Gastroesophageal sphincter (tissue), 4 donors: ENCODE results near the gene BTBD6. TPM values are rescaled to one million over a fixed set of nuclear protein-coding genes. Genes with fewer than 3 reads are reported as not detected.

Experiments used
- ATAC-seq: fragments of 150-250 bp; one replicate; pipeline ENCODE4 v1.9.1; 2016; ENCODE audit warnings: mild to moderate bottlenecking, moderate library complexity
- H3K27ac ChIP-seq, 4 donors: fragments of 200-600 bp; sonication (generic) in 3 of 4; 1 replicate in 3 of 4; 2 replicates in 1 of 4; pipeline ENCODE4 v1.5.1; 2016 to 2019
- H3K27me3 ChIP-seq: fragments of 200-600 bp; sonication (generic); one replicate; pipeline ENCODE4 v1.5.1; 2019
- H3K36me3 ChIP-seq, 2 donors: fragments of 200-600 bp; sonication (generic); one replicate each; pipeline ENCODE4 v1.5.1; 2019; ENCODE audit warnings: control low read depth in 1 of 2
- H3K4me1 ChIP-seq, 3 donors: fragments of 200-600 bp; sonication (generic); 1 replicate in 2 of 3; 2 replicates in 1 of 3; pipeline ENCODE4 v1.5.1; 2016 to 2019; ENCODE audit warnings: control low read depth in 2 of 3
- H3K4me3 ChIP-seq, 2 donors: fragments of 200-600 bp; sonication (generic); one replicate each; pipeline ENCODE4 v1.5.1; 2019; ENCODE audit warnings: mild to moderate bottlenecking in 1 of 2, moderate library complexity in 1 of 2
- H3K9me3 ChIP-seq, 3 donors: fragments of 200-600 bp; sonication (generic); one replicate each; pipeline ENCODE4 v1.5.1; 2017 to 2019; ENCODE audit warnings: control low read depth in 2 of 3
- EP300 ChIP-seq: sonication (generic); formaldehyde crosslinking; IDR thresholded peaks from one replicate; pipeline ENCODE4 v1.6.1; 2017; ENCODE audit warnings: antibody characterized with exemption, mild to moderate bottlenecking
- POLR2A ChIP-seq, 2 donors: fragments of 450-650 bp; IDR thresholded peaks; one replicate each; pipeline ENCODE4 v1.6.1; 2017; ENCODE audit warnings: antibody characterized with exemption in 2 of 2, mild to moderate bottlenecking in 2 of 2, moderate library complexity in 1 of 2
- POLR2AphosphoS5 ChIP-seq: sonication (generic); formaldehyde crosslinking; IDR thresholded peaks from one replicate; pipeline ENCODE4 v1.6.1; 2017; ENCODE audit warnings: antibody characterized with exemption
- WGBS, 2 donors: methylation state at CpG; one replicate each; pipeline ENCODE4 v1.1.5; 2018; ENCODE audit warnings: low coverage in 1 of 2; 5-methylcytosine and 5-hydroxymethylcytosine counted together
- total RNA-seq, 4 donors: library from RNA; depleted of rRNA; stranded (reverse); fragments of >200 nt; gene quantifications; one replicate each; pipeline ENCODE4 v1.1.0, GENCODE V29; 2016
- TF ChIP-seq, protein P1 (sequence below), 4 experiments: fragments of 200-600 bp in 2 of 4; fragments of 450-650 bp in 2 of 4; sonication (generic) in 1 of 4; IDR thresholded peaks; one replicate each; pipeline ENCODE4 v1.5.1; 2017 to 2019; ENCODE audit warnings: antibody characterized with exemption in 4 of 4, mild to moderate bottlenecking in 2 of 4, moderate library complexity in 2 of 4

The BTBD6 gene
- total RNA-seq, 4 donors from 2014 or later, result 50.9 to 80.7 (median 66.1) TPM

DNA sequence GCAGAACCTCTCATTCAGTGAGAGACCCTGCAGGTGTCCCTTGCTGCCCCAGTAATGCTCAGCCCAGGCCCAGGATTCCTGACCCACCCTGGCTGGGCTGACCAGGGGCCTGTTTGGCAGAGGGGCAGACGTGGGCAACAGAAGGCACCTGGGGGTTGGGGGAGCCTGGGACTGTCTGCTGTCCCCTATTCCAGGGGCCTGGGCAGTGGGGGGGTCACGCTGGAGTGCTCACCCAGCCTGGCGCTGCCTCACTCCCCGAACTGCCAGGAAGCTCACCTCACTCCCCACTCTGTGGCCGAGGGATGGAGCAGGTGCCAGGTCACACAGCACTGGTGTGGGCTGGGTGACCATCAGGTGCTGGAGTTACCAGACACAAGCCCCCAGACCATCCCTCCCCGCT, 44.6 kb upstream of the BTBD6 start:
- no peaks in the 10 kb centered on the region for H3K9me3 ChIP-seq
- WGBS, 2 donors, result no CpG with 5 or more reads among the region's 6 CpGs
- no peak overlapping the region for H3K4me3 ChIP-seq
- peaks cover 0 to 67% (median 18%) of the 10 kb centered on the region in 3 donors for H3K4me1 ChIP-seq
- H3K27me3 ChIP-seq, result peaks cover 35% of the 10 kb centered on the region
- no peak for ATAC-seq
- peaks cover 0 to 1% of the 10 kb centered on the region in 2 donors for H3K36me3 ChIP-seq
- TF ChIP-seq, protein P1, sequence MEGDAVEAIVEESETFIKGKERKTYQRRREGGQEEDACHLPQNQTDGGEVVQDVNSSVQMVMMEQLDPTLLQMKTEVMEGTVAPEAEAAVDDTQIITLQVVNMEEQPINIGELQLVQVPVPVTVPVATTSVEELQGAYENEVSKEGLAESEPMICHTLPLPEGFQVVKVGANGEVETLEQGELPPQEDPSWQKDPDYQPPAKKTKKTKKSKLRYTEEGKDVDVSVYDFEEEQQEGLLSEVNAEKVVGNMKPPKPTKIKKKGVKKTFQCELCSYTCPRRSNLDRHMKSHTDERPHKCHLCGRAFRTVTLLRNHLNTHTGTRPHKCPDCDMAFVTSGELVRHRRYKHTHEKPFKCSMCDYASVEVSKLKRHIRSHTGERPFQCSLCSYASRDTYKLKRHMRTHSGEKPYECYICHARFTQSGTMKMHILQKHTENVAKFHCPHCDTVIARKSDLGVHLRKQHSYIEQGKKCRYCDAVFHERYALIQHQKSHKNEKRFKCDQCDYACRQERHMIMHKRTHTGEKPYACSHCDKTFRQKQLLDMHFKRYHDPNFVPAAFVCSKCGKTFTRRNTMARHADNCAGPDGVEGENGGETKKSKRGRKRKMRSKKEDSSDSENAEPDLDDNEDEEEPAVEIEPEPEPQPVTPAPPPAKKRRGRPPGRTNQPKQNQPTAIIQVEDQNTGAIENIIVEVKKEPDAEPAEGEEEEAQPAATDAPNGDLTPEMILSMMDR (IDR thresholded peaks at IDR 0.05), result no peak
- TF ChIP-seq POLR2AphosphoS5, result no peak
- no peak for TF ChIP-seq EP300
- no peak for TF ChIP-seq POLR2A (IDR thresholded peaks at IDR 0.05)
- H3K27ac ChIP-seq, result no peak overlapping the region

DNA sequence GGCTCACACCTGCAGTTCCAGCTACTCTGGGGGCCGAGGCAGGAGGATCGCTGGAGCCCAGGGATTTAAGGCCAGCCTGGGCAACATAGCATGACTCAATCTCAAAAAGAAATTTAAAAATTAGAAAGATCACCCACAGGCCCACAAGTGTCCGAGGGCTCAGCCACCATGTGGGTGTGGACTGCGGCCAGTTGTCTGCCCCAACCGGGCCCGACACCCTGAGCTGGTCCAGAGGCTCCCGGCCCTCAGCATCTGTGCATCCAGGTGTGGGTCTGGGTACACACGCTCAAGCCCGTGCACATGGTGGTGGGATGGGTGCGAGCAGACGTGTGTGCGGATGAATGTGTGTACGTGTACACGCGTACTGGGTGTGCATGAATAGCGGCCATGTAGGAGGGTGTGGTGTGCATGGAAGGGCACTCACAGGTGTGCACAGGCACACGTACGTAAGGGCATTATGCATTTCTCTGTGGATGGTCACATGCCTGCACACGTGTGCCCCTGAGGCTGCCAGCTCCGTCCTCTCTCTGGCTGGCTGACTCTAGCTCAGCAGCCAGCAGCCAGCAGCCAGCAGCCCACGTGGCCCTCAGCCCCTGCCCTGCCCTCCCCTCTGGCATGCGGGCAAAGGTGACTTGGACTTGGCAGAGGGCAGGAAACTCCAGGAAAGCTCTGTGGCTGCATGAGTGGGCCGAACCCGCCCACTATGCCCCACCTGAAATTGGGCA, 44.0 kb upstream of the BTBD6 start:
- peak; percentile 38 for ATAC-seq
- peaks cover 0 to 64% (median 18%) of the 10 kb centered on the region in 3 donors for H3K4me1 ChIP-seq
- TF ChIP-seq POLR2A (IDR thresholded peaks at IDR 0.05) (no peak), POLR2AphosphoS5 (peak; percentile 19), EP300 (no peak)
- TF ChIP-seq, protein P1 (IDR thresholded peaks at IDR 0.05), result no peak
- no peaks in the 10 kb centered on the region for H3K9me3 ChIP-seq
- WGBS, 2 donors, result 51% methylated on average over 14 of the region's 24 CpGs; no CpG with 5 or more reads in 1 of the 2 donors
- H3K27ac ChIP-seq, result no peak overlapping the region
- H3K4me3 ChIP-seq, result no peak overlapping the region
- peaks cover 0 to 8% of the 10 kb centered on the region in 2 donors for H3K36me3 ChIP-seq
- H3K27me3 ChIP-seq, result peaks cover 29% of the 10 kb centered on the region

DNA sequence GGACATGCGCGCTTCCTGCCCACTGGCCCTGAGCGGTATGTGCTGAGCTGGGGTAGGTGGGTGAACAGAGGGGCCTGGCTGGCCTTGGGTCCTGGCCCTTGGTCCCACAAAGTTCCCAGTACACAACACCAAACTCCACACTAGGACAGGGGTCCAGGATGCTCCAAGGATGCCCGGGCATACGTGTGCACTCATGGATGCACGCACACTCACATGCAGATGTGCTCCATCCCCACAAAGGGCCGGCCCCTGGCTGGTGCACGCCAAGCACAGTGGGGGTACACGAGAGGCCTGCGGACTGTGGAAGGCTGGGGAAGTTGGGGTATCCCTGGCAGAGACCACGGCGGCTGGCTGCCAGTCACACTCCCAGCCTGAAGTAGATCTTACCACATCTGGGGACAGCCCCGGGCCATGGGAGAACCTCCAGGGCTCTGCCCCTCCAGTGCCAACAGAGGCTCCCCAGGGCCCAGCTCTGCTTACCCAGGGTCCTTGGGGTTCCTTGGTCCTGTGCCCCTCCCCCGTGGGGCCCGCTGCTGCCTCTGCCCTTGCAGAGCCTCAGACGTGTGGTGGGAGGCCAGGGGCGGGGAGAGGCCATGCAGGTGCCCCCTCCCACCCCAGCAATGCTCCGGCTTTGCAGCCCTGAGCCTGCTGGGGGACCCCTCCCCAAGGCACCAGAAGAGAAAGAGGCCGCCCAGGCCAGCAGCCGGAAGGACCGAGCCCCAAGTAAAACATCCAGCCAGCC, 43.2 kb upstream of the BTBD6 start:
- WGBS, 2 donors, result no CpG with 5 or more reads among the region's 21 CpGs
- Histone ChIP-seq H3K4me3 (no peak overlapping the region), H3K4me1 (peaks cover 0 to 64% (median 18%) of the 10 kb centered on the region in 3 donors), H3K27ac (peak overlapping the region in 2 of 4 donors; percentile 5 to 15), H3K27me3 (peaks cover 21% of the 10 kb centered on the region), H3K36me3 (peaks cover 0 to 15% of the 10 kb centered on the region in 2 donors), H3K9me3 (no peaks in the 10 kb centered on the region)
- ATAC-seq, result no peak
- TF ChIP-seq EP300 (no peak), POLR2AphosphoS5 (no peak), POLR2A (IDR thresholded peaks at IDR 0.05) (no peak)
- TF ChIP-seq, protein P1 (IDR thresholded peaks at IDR 0.05), result no peak

DNA sequence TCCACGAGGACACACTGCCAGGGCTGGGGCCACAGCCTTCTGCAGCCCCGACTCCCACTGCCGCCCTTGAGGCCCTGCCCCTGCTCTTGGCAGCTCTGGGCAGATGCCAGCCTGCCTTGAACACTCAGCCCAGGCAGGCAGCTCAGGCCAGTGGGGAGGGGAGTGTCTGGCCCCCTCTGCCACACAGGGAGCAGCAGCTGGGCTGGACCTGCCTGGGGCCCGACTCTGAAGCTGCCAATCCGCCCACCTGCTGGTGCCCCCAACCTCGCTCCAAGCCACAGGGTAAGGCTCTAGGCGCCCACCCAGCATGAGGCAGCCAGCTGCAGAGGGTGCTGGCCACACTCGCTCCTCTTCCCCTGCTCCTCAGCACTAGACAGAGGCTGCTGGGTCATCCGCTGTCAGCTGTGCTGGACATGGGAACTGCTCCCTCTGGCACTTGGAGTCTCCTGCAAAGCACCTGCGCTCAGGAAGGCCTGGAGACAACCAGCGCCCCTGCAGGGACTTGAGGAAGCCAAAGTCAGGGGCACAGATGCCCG, 42.6 kb upstream of the BTBD6 start:
- Histone ChIP-seq H3K4me1 (peaks cover 0 to 64% (median 18%) of the 10 kb centered on the region in 3 donors), H3K27ac (peak overlapping the region in 1 of 4 donors; percentile 15)
- no CpG with 5 or more reads among the region's 12 CpGs for whole genome bisulfite sequencing, 2 donors

More for the DNA sequence above, 42.6 kb upstream of the BTBD6 start:
- no peak for TF ChIP-seq POLR2A (IDR thresholded peaks at IDR 0.05)
- TF ChIP-seq, protein P1 (IDR thresholded peaks at IDR 0.05), result no peak
- no peak for TF ChIP-seq POLR2AphosphoS5
- Histone ChIP-seq H3K9me3 (no peaks in the 10 kb centered on the region), H3K4me3 (no peak overlapping the region), H3K36me3 (peaks cover 0 to 22% of the 10 kb centered on the region in 2 donors), H3K27me3 (peaks cover 15% of the 10 kb centered on the region)
- no peak for ATAC-seq
